HFF-Myc (cell line): ENCODE measurements around the gene ARHGAP4.

Experiments
- DNase-seq: peaks from one replicate; pipeline ENCODE4 v3.0.0-alpha.2; 2011; ENCODE audit warnings: low read depth; ENCODE audit errors: extremely low read depth
- H3K4me3 ChIP-seq: replicated peaks from 2 replicates; pipeline ENCODE4 v1.5.1; 2011; ENCODE audit warnings: low read depth, mild to moderate bottlenecking, control low read depth, low read length
- CTCF ChIP-seq: IDR thresholded peaks from 2 replicates; pipeline ENCODE4 v1.5.1; 2012; ENCODE audit warnings: mild to moderate bottlenecking, low read depth, low read length, control low read depth; ENCODE audit errors: missing control alignments

ARHGAP4 gene

GRCh38 chrX:153921511-153922446, 4.3 kb downstream of the ARHGAP4 start:
- TF ChIP-seq CTCF = no peak
- H3K4me3 ChIP-seq = no peak overlapping the region
- no peak for DNase-seq

GRCh38 chrX:153921070-153921469, 5.0 kb downstream of the ARHGAP4 start:
- no peak overlapping the region for H3K4me3 ChIP-seq
- no peak for DNase-seq

GRCh38 chrX:153920546-153920945, 5.5 kb downstream of the ARHGAP4 start:
- H3K4me3 ChIP-seq = no peak overlapping the region
- no peak for DNase-seq
- no peak for TF ChIP-seq CTCF

More at GRCh38 chrX:153921070-153921469, 5.0 kb downstream of the ARHGAP4 start:
- no peak for TF ChIP-seq CTCF

GRCh38 chrX:153919281-153919680, 6.8 kb downstream of the ARHGAP4 start:
- DNase-seq = no peak
- H3K4me3 ChIP-seq = no peak overlapping the region
- TF ChIP-seq CTCF = no peak

- DNase-seq = no peak
- no peak for TF ChIP-seq CTCF
- H3K4me3 ChIP-seq = no peak overlapping the region
Measured at GRCh38 chrX:153917869-153918268, 8.2 kb downstream of the ARHGAP4 start.

- no peak overlapping the region for H3K4me3 ChIP-seq
- TF ChIP-seq CTCF = no peak
- DNase-seq = no peak
Measured at GRCh38 chrX:153913701-153914100, 12.4 kb downstream of the ARHGAP4 start.

- TF ChIP-seq CTCF = no peak
- DNase-seq = no peak
- H3K4me3 ChIP-seq = no peak overlapping the region
Measured at GRCh38 chrX:153913211-153913610, 12.9 kb downstream of the ARHGAP4 start.
